Astrocyte (in vitro differentiated cells and primary cell): ENCODE data around the gene GFRA1. TPM values are rescaled to one million over a fixed set of nuclear protein-coding genes. Genes with fewer than 3 reads are reported as not detected.

Experiments used
- DNase-seq: peaks from one replicate; pipeline ENCODE4 v3.0.0-alpha.2; 2010; ENCODE audit warnings: low read depth
- FAIRE-seq: peaks from 2 replicates; lab custom pipeline; 2011; peaks lifted over from hg19 to GRCh38; lab: Jason Lieb, UNC
- H2AFZ ChIP-seq: 2 replicates; pipeline ENCODE4 v1.6.0; 2012; ENCODE audit warnings: low read depth, low read length, inconsistent platforms
- H3K27ac ChIP-seq: 2 replicates; pipeline ENCODE4 v1.5.1; 2011; ENCODE audit warnings: low read depth, low read length, inconsistent platforms
- H3K27me3 ChIP-seq: 2 replicates; pipeline ENCODE4 v1.6.0; 2011; ENCODE audit warnings: low read length, inconsistent platforms; ENCODE audit not compliant: insufficient read depth
- H3K36me3 ChIP-seq: 2 replicates; pipeline ENCODE4 v1.5.1; 2011; ENCODE audit warnings: low read length, inconsistent platforms; ENCODE audit not compliant: insufficient read depth
- H3K4me1 ChIP-seq: 2 replicates; pipeline ENCODE4 v1.5.1; 2011; ENCODE audit warnings: low read length, inconsistent platforms; ENCODE audit not compliant: insufficient read depth
- H3K4me2 ChIP-seq: 2 replicates; pipeline ENCODE4 v1.6.0; 2012; ENCODE audit warnings: low read length, inconsistent platforms
- H3K4me3 ChIP-seq: 2 replicates; pipeline ENCODE4 v1.5.1; 2011; ENCODE audit warnings: low read depth, mild to moderate bottlenecking, low read length, inconsistent platforms; ENCODE audit not compliant: insufficient read depth
- H3K79me2 ChIP-seq: 2 replicates; pipeline ENCODE4 v1.6.0; 2012; ENCODE audit warnings: mild to moderate bottlenecking, low read length, inconsistent platforms; ENCODE audit not compliant: insufficient read depth
- H3K9ac ChIP-seq: 2 replicates; pipeline ENCODE4 v1.6.0; 2012; ENCODE audit warnings: mild to moderate bottlenecking, low read length, inconsistent platforms
- H3K9me3 ChIP-seq: 2 replicates; pipeline ENCODE4 v1.5.1; 2012; ENCODE audit warnings: low read depth, mild to moderate bottlenecking, low read length, inconsistent platforms; ENCODE audit not compliant: insufficient read depth
- H4K20me1 ChIP-seq: 2 replicates; pipeline ENCODE4 v1.6.0; 2012; ENCODE audit warnings: low read length, inconsistent platforms; ENCODE audit not compliant: insufficient read depth
- H3K27ac Mint-ChIP-seq: one replicate; pipeline ENCODE4 v1.8.0; 2021; ENCODE audit warnings: mild to moderate bottlenecking, mixed read lengths; ENCODE audit not compliant: unreplicated experiment
- H3K27me3 Mint-ChIP-seq: one replicate; pipeline ENCODE4 v1.8.0; 2021; ENCODE audit warnings: low read depth, mixed read lengths; ENCODE audit not compliant: unreplicated experiment
- H3K36me3 Mint-ChIP-seq: one replicate; pipeline ENCODE4 v1.8.0; 2021; ENCODE audit warnings: low read depth, mixed read lengths; ENCODE audit not compliant: unreplicated experiment
- H3K4me1 Mint-ChIP-seq: one replicate; pipeline ENCODE4 v1.8.0; 2021; ENCODE audit warnings: low read depth, mixed read lengths; ENCODE audit not compliant: unreplicated experiment
- H3K4me3 Mint-ChIP-seq: one replicate; pipeline ENCODE4 v1.8.0; 2021; ENCODE audit warnings: mild to moderate bottlenecking, moderate library complexity, mixed read lengths; ENCODE audit not compliant: unreplicated experiment
- H3K9me3 Mint-ChIP-seq: one replicate; pipeline ENCODE4 v1.8.0; 2021; ENCODE audit warnings: mild to moderate bottlenecking, mixed read lengths; ENCODE audit not compliant: unreplicated experiment
- EZH2 ChIP-seq: IDR thresholded peaks from 2 replicates; pipeline ENCODE4 v1.6.1; 2012; ENCODE audit warnings: mild to moderate bottlenecking, low read length, inconsistent platforms; ENCODE audit not compliant: insufficient read depth
- total RNA-seq: library from RNA; stranded (reverse); gene quantifications from 2 replicates; pipeline ENCODE4 v1.2.1, GENCODE V29; 2021
- TF ChIP-seq, protein P1 (sequence below): IDR thresholded peaks from 2 replicates; pipeline ENCODE4 v1.5.1; 2011; ENCODE audit warnings: low read depth, mild to moderate bottlenecking, inconsistent platforms, low read length, moderate library complexity; ENCODE audit not compliant: insufficient read depth

GFRA1 gene
- total RNA-seq, 1 donor from 2014 or later: 24.2 TPM

GRCh38 chr10:116011929-116012328, 261.1 kb downstream of the GFRA1 start:
- no peak overlapping the region for H3K4me3 Mint-ChIP-seq
- Histone ChIP-seq H3K27ac (no peak overlapping the region), H3K9me3 (no peaks in the 10 kb centered on the region), H3K4me1 (no peaks in the 10 kb centered on the region), H3K4me3 (no peak overlapping the region), H2AFZ (no peak overlapping the region), H3K9ac (no peak overlapping the region), H4K20me1 (no peaks in the 10 kb centered on the region), H3K79me2 (no peaks in the 10 kb centered on the region), H3K36me3 (no peaks in the 10 kb centered on the region), H3K27me3 (no peaks in the 10 kb centered on the region), H3K4me2 (no peak overlapping the region)
- TF ChIP-seq, protein P1, sequence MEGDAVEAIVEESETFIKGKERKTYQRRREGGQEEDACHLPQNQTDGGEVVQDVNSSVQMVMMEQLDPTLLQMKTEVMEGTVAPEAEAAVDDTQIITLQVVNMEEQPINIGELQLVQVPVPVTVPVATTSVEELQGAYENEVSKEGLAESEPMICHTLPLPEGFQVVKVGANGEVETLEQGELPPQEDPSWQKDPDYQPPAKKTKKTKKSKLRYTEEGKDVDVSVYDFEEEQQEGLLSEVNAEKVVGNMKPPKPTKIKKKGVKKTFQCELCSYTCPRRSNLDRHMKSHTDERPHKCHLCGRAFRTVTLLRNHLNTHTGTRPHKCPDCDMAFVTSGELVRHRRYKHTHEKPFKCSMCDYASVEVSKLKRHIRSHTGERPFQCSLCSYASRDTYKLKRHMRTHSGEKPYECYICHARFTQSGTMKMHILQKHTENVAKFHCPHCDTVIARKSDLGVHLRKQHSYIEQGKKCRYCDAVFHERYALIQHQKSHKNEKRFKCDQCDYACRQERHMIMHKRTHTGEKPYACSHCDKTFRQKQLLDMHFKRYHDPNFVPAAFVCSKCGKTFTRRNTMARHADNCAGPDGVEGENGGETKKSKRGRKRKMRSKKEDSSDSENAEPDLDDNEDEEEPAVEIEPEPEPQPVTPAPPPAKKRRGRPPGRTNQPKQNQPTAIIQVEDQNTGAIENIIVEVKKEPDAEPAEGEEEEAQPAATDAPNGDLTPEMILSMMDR: no peak
- TF ChIP-seq EZH2: no peak
- DNase-seq: no peak
- peaks cover 2% of the 10 kb centered on the region for H3K4me1 Mint-ChIP-seq
- H3K9me3 Mint-ChIP-seq: peaks cover 2% of the 10 kb centered on the region
- no peak overlapping the region for H3K27ac Mint-ChIP-seq
- FAIRE-seq: no peak
- no peaks in the 10 kb centered on the region for H3K27me3 Mint-ChIP-seq
- no peaks in the 10 kb centered on the region for H3K36me3 Mint-ChIP-seq

DNA sequence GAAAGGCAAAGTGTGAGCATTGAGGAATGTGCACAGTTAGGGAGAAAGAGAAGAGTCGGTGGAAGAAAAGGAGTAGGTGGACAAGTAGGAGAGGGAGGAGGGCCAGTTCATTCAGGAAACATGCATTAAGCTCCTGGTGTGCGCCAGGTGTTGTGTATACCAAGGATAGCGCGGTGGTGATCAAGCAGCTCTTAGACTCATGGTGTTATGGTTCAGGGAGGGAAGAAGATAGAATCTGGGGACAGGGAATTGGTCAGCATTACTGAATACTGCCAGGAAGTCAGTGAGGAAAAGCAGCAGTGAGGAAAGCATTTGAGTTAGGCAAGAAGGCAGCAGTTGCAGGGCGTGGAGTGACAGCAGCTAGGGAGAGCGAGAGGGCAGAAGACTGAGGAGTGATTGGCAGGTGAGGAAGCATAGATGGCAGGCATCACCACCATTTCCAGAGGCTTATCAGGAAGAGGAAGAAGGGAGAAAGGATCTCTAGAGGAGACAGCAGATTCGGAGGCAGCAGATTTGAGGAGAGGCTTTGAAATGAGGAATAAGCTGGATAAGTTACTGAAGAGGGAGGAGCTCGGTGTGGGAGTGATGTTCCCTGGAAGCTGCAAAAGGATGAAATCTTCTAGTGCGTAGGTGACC, 265.6 kb downstream of the GFRA1 start:
- Mint-ChIP-seq H3K36me3 (no peaks in the 10 kb centered on the region), H3K9me3 (peaks cover 2% of the 10 kb centered on the region), H3K27ac (no peak overlapping the region), H3K4me3 (no peak overlapping the region), H3K4me1 (no peaks in the 10 kb centered on the region), H3K27me3 (no peaks in the 10 kb centered on the region)
- H3K4me3 ChIP-seq: no peak overlapping the region
- H3K27ac ChIP-seq: no peak overlapping the region
- no peaks in the 10 kb centered on the region for H4K20me1 ChIP-seq
- H3K27me3 ChIP-seq: no peaks in the 10 kb centered on the region
- TF ChIP-seq, protein P1: no peak
- no peak for TF ChIP-seq EZH2
- no peak overlapping the region for H3K9ac ChIP-seq
- H3K4me1 ChIP-seq: no peaks in the 10 kb centered on the region
- no peak for DNase-seq
- H3K9me3 ChIP-seq: no peaks in the 10 kb centered on the region
- no peaks in the 10 kb centered on the region for H3K79me2 ChIP-seq
- no peak for FAIRE-seq
- H2AFZ ChIP-seq: no peak overlapping the region
- H3K4me2 ChIP-seq: no peak overlapping the region
- H3K36me3 ChIP-seq: no peaks in the 10 kb centered on the region

Other genes starting within 250 kb of the GFRA1 start
- not detected in 2 replicates for gene CCDC172, start 51.2 kb upstream of the GFRA1 start, total RNA-seq
- gene PNLIPRP3, start 154.6 kb upstream of the GFRA1 start, total RNA-seq: not detected in 2 replicates